ENCODE data around the gene CATSPER1. TPM values are rescaled to one million over a fixed set of nuclear protein-coding genes. Genes with fewer than 3 reads are reported as not detected.
A peak's percentile ranks its signal among the peaks of the same experiment; 100 is the strongest.

CATSPER1 gene
- total RNA-seq, 1 donor from 2014 or later, result 0.30 TPM

- Mint-ChIP-seq H3K4me3 (no peak overlapping the region), H3K27ac (peak overlapping the region; percentile 80), H3K27me3 (no peaks in the 10 kb centered on the region), H3K9me3 (no peaks in the 10 kb centered on the region), H3K36me3 (ENCODE audit: low read depth) (peaks cover 1% of the 10 kb centered on the region), H3K4me1 (peaks cover 6% of the 10 kb centered on the region)
- DNase-seq, result peak; percentile 98
- intact Hi-C loops (cut with micrococcal nuclease), result loop anchor here (1.0 to 2.0 kb wide), 7 partner anchors 13 to 283 kb away; partner anchors contain the start of genes BANF1, C11orf68, DRAP1 and EIF1AD
These were observed 37.3 kb downstream of the CATSPER1 start for GRCh38 chr11:65988791-65989592.

GRCh38 chr11:65987336-65987735 is 38.9 kb downstream of the CATSPER1 start:
- peaks cover 6% of the 10 kb centered on the region for H3K4me1 Mint-ChIP-seq
- intact Hi-C loops (cut with micrococcal nuclease), result no loop called here
- no peak for DNase-seq
- H3K36me3 Mint-ChIP-seq (ENCODE audit: low read depth), result no peaks in the 10 kb centered on the region
- no peak overlapping the region for H3K27ac Mint-ChIP-seq
- no peaks in the 10 kb centered on the region for H3K27me3 Mint-ChIP-seq
- no peaks in the 10 kb centered on the region for H3K9me3 Mint-ChIP-seq
- H3K4me3 Mint-ChIP-seq, result no peak overlapping the region

- Mint-ChIP-seq H3K9me3 (no peaks in the 10 kb centered on the region), H3K4me3 (no peak overlapping the region)
- intact Hi-C loops (cut with micrococcal nuclease), result no loop called here
These were observed 42.7 kb downstream of the CATSPER1 start for GRCh38 chr11:65983589-65983987.

GRCh38 chr11:65982824-65983588 is 43.3 kb downstream of the CATSPER1 start:
- no peak for DNase-seq
- peaks cover 13% of the 10 kb centered on the region for H3K36me3 Mint-ChIP-seq (ENCODE audit: low read depth)
- intact Hi-C loops (cut with micrococcal nuclease), result no loop called here
- H3K4me3 Mint-ChIP-seq, result no peak overlapping the region
- no peak overlapping the region for H3K27ac Mint-ChIP-seq
- H3K4me1 Mint-ChIP-seq, result peaks cover 5% of the 10 kb centered on the region
- no peaks in the 10 kb centered on the region for H3K9me3 Mint-ChIP-seq
- no peaks in the 10 kb centered on the region for H3K27me3 Mint-ChIP-seq

More at GRCh38 chr11:65983589-65983987, 42.7 kb downstream of the CATSPER1 start:
- Mint-ChIP-seq H3K27ac (no peak overlapping the region), H3K27me3 (no peaks in the 10 kb centered on the region), H3K4me1 (peaks cover 5% of the 10 kb centered on the region), H3K36me3 (ENCODE audit: low read depth) (peaks cover 11% of the 10 kb centered on the region)
- no peak for DNase-seq

GRCh38 chr11:65981972-65982823 is 44.1 kb downstream of the CATSPER1 start:
- Mint-ChIP-seq H3K27me3 (no peaks in the 10 kb centered on the region), H3K4me1 (peaks cover 5% of the 10 kb centered on the region), H3K4me3 (no peak overlapping the region), H3K9me3 (no peaks in the 10 kb centered on the region), H3K27ac (no peak overlapping the region), H3K36me3 (ENCODE audit: low read depth) (peaks cover 17% of the 10 kb centered on the region)
- intact Hi-C loops (cut with micrococcal nuclease), result no loop called here
- no peak for DNase-seq

- no peak overlapping the region for H3K4me3 Mint-ChIP-seq
- no peaks in the 10 kb centered on the region for H3K27me3 Mint-ChIP-seq
- intact Hi-C loops (cut with micrococcal nuclease), result no loop called here
- H3K4me1 Mint-ChIP-seq, result peaks cover 5% of the 10 kb centered on the region
- H3K36me3 Mint-ChIP-seq (ENCODE audit: low read depth), result peaks cover 22% of the 10 kb centered on the region
- peak overlapping the region; percentile 6 for H3K27ac Mint-ChIP-seq
- DNase-seq, result no peak
- H3K9me3 Mint-ChIP-seq, result no peaks in the 10 kb centered on the region
These were observed 45.1 kb downstream of the CATSPER1 start for GRCh38 chr11:65981101-65981740.

- Mint-ChIP-seq H3K4me1 (peaks cover 5% of the 10 kb centered on the region), H3K4me3 (no peak overlapping the region), H3K36me3 (ENCODE audit: low read depth) (peaks cover 31% of the 10 kb centered on the region), H3K27me3 (no peaks in the 10 kb centered on the region), H3K9me3 (no peaks in the 10 kb centered on the region), H3K27ac (no peak overlapping the region)
- DNase-seq, result no peak
- intact Hi-C loops (cut with micrococcal nuclease), result no loop called here
These were observed 47.0 kb downstream of the CATSPER1 start for GRCh38 chr11:65979261-65979759.

- H3K4me3 Mint-ChIP-seq, result no peak overlapping the region
- intact Hi-C loops (cut with micrococcal nuclease), result no loop called here
- no peaks in the 10 kb centered on the region for H3K9me3 Mint-ChIP-seq
- no peaks in the 10 kb centered on the region for H3K27me3 Mint-ChIP-seq
- H3K4me1 Mint-ChIP-seq, result peaks cover 5% of the 10 kb centered on the region
- H3K36me3 Mint-ChIP-seq (ENCODE audit: low read depth), result peaks cover 34% of the 10 kb centered on the region
- no peak for DNase-seq
- no peak overlapping the region for H3K27ac Mint-ChIP-seq
These were observed 47.7 kb downstream of the CATSPER1 start for GRCh38 chr11:65978391-65979238.

- H3K36me3 Mint-ChIP-seq (ENCODE audit: low read depth), result peaks cover 42% of the 10 kb centered on the region
- no peaks in the 10 kb centered on the region for H3K27me3 Mint-ChIP-seq
- no peak overlapping the region for H3K27ac Mint-ChIP-seq
- intact Hi-C loops (cut with micrococcal nuclease), result no loop called here
- H3K4me3 Mint-ChIP-seq, result no peak overlapping the region
- peaks cover 5% of the 10 kb centered on the region for H3K4me1 Mint-ChIP-seq
- no peaks in the 10 kb centered on the region for H3K9me3 Mint-ChIP-seq
- DNase-seq, result no peak
These were observed 48.5 kb downstream of the CATSPER1 start for GRCh38 chr11:65977621-65978390.

GRCh38 chr11:65976216-65977176 is 49.8 kb downstream of the CATSPER1 start:
- Mint-ChIP-seq H3K4me1 (peaks cover 5% of the 10 kb centered on the region), H3K27ac (no peak overlapping the region), H3K9me3 (no peaks in the 10 kb centered on the region), H3K4me3 (no peak overlapping the region), H3K36me3 (ENCODE audit: low read depth) (peaks cover 53% of the 10 kb centered on the region), H3K27me3 (no peaks in the 10 kb centered on the region)
- intact Hi-C loops (cut with micrococcal nuclease), result no loop called here
- DNase-seq, result no peak

GRCh38 chr11:65975771-65976170 is 50.5 kb downstream of the CATSPER1 start:
- no peaks in the 10 kb centered on the region for H3K9me3 Mint-ChIP-seq
- peaks cover 5% of the 10 kb centered on the region for H3K4me1 Mint-ChIP-seq
- intact Hi-C loops (cut with micrococcal nuclease), result no loop called here
- H3K4me3 Mint-ChIP-seq, result no peak overlapping the region
- H3K36me3 Mint-ChIP-seq (ENCODE audit: low read depth), result peaks cover 53% of the 10 kb centered on the region
- no peak for DNase-seq
- no peak overlapping the region for H3K27ac Mint-ChIP-seq
- H3K27me3 Mint-ChIP-seq, result no peaks in the 10 kb centered on the region
